ENCODE data around the gene SLC25A1. TPM values are rescaled to one million over a fixed set of nuclear protein-coding genes. Genes with fewer than 3 reads are reported as not detected.

SLC25A1 gene
- total RNA-seq, result 169 and 233 TPM in 2 replicates

DNA sequence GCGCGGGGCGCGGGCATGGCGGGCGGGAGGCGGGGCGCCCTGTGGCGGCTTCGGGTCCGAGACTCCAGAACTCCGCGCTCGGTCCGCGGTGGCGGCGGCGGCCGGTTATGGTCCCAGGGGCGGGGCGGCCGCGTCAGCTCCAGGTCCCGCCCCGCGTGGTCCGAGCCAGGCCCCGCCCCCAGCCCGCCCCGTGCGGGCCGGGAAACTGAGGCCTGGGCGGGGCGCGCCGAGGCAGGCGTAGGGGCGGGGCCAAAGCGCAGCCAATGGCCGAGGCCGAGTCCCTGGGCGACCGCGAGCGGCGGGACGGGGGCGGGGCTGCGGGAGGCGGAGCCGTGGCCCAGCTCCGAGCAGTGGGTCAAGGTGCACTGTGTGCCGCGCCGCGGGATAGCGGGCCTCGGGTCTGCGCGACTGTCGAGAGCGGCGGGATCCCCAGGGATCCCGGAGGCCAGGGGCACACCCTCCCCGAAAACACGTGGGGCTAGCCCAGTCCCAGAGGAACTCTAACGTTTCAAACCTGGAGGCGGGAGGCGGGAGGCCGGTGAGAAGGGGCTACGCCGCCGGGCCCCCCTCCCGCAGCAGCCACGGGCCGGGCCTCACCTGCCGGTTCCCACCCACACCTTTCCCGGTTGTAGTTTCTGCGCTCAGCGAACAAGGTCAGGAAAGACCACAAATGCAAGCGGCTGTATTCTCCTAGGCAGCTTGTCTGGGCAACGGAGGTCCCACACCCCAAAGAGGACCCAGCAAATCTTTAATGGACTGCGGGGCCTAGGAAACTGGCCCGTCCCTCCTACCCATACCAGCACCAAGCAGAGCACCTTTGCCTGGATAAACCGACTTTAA is at the start of gene SLC25A1:
Gene SLC25A1, minus strand, starts transcription at position 80 of the 840 bp plus-strand sequence. Its CDS starts 63 bp downstream, at position 17.

GRCh38 chr22:19149991-19150390 is 28.5 kb downstream of the SLC25A1 start, which contains the start of gene GSC2:
TSS of gene GSC2 (minus strand) at chr22:19150292. CDS start at chr22:19150283, 9 bp downstream.

DNA sequence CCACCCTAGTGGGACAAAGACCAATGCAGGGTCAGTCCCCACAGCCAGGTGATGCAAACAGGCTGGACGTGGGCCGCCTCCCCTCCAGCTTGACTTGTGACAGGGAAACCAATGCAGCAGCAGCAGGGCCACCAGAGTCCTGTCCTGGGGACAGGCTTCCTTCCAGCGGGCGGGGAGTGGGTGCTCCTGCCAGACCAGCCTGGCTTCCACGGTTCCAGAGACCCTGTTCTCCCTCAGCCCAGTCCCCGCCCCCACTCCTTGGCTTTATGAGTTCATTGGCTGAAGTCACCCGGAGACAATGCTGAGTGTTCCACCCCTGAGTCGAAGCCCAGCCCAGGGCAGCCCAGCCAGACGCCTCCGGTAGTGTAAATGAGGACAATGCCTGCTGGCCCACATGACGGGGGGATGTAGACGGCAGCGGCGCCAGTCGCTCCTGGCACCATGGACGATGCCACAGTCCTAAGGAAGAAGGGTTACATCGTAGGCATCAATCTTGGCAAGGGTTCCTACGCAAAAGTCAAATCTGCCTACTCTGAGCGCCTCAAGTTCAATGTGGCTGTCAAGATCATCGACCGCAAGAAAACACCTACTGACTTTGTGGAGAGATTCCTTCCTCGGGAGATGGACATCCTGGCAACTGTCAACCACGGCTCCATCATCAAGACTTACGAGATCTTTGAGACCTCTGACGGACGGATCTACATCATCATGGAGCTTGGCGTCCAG is 47.4 kb downstream of the SLC25A1 start, which contains the start of gene TSSK2:
Gene TSSK2, plus strand, starts transcription at position 350 of the 726 bp plus-strand sequence. Its CDS starts 92 bp downstream, at position 442.

Other genes with a start within 250 kb of the SLC25A1 start
- 0.16 and 5.6 TPM in 2 replicates for gene PRODH, start 242.4 kb downstream of the SLC25A1 start, total RNA-seq
- 62.1 and 102 TPM in 2 replicates for gene DGCR2, start 56.3 kb downstream of the SLC25A1 start, total RNA-seq
- gene TSSK2, start 47.4 kb downstream of the SLC25A1 start, total RNA-seq, result not detected in 2 replicates
- 16.0 and 21.4 TPM in 2 replicates for gene ESS2, start 34.1 kb downstream of the SLC25A1 start, total RNA-seq
- gene GSC2, start 28.4 kb downstream of the SLC25A1 start, total RNA-seq, result not detected in 2 replicates
- 17.1 and 23.2 TPM in 2 replicates for gene CLTCL1, start 113.0 kb upstream of the SLC25A1 start, total RNA-seq

All from mesangial cell (primary cell).